WTC11 (cell line): ENCODE results near the gene SBF2. TPM values are rescaled to one million over a fixed set of nuclear protein-coding genes. Genes with fewer than 3 reads are reported as not detected.
"Not testable (repeated sequence)": the region's sequence is repeated elsewhere in the genome, so short reads cannot be mapped to it uniquely, and the experiment has no call there.

ENCODE experiments used
- ATAC-seq: fragments of 200-7000 bp; cut with Tn5 transposase; 2 replicates; pipeline ENCODE4 v1.10.0; 2021; ENCODE audit warnings: mild to moderate bottlenecking, moderate library complexity
- CTCF ChIA-PET: fragments of 300-600 bp; sonication (Branson Sonifier 250); formaldehyde crosslinking; loops from one replicate; lab custom pipeline; 2021; ENCODE audit warnings: antibody characterized with exemption; lab: Charles Lee
- POLR2A ChIA-PET: fragments of 350-600 bp; sonication (Branson Sonifier 250); formaldehyde crosslinking; loops from one replicate; lab custom pipeline; 2021; ENCODE audit warnings: antibody characterized with exemption; lab: Charles Lee
- DNase-seq: peaks from one replicate; pipeline ENCODE4 v3.0.0; 2021; ENCODE audit warnings: low spot score
- H3K27ac Mint-ChIP-seq: 2 replicates; pipeline ENCODE4 v1.8.0; 2021; ENCODE audit warnings: mixed read lengths
- H3K27me3 Mint-ChIP-seq: 2 replicates; pipeline ENCODE4 v1.8.0; 2021; ENCODE audit warnings: low read depth, mild to moderate bottlenecking, moderate library complexity, mixed read lengths
- H3K36me3 Mint-ChIP-seq: 2 replicates; pipeline ENCODE4 v1.8.0; 2021; ENCODE audit warnings: mixed read lengths
- H3K4me1 Mint-ChIP-seq: 2 replicates; pipeline ENCODE4 v1.8.0; 2022; ENCODE audit warnings: mixed read lengths
- H3K4me3 Mint-ChIP-seq: 2 replicates; pipeline ENCODE4 v1.8.0; 2021; ENCODE audit warnings: mild to moderate bottlenecking, moderate library complexity, mixed read lengths
- H3K9me3 Mint-ChIP-seq: 2 replicates; pipeline ENCODE4 v1.8.0; 2021; ENCODE audit warnings: mixed read lengths
- ETV6 ChIP-seq: sonication (generic); formaldehyde crosslinking; IDR thresholded peaks from 2 replicates; pipeline ENCODE4 v1.8.1; 2022; ENCODE audit warnings: mild to moderate bottlenecking, missing genetic modification reagents
- FOXK1 ChIP-seq: sonication (generic); formaldehyde crosslinking; IDR thresholded peaks from 2 replicates; pipeline ENCODE4 v1.8.0; 2022; ENCODE audit warnings: mild to moderate bottlenecking, moderate library complexity, missing genetic modification reagents
- FOXP1 ChIP-seq: sonication (generic); formaldehyde crosslinking; IDR thresholded peaks from 2 replicates; pipeline ENCODE4 v1.8.0; 2022; ENCODE audit warnings: missing genetic modification reagents, mild to moderate bottlenecking, moderate library complexity, borderline replicate concordance
- GTF2I ChIP-seq: fragments of 250-450 bp; sonication (Bioruptor Pico); conservative IDR thresholded peaks from 2 replicates; pipeline ENCODE4 v1.4.0; 2021; ENCODE audit warnings: mild to moderate bottlenecking
- JAZF1 ChIP-seq: fragments of 250-450 bp; sonication (Bioruptor Pico); IDR thresholded peaks from 2 replicates; pipeline ENCODE4 v1.9.0; 2021; ENCODE audit warnings: moderate library complexity, mild to moderate bottlenecking, inconsistent platforms
- NFATC4 ChIP-seq: fragments of 250-450 bp; sonication (Bioruptor Pico); IDR thresholded peaks from 2 replicates; pipeline ENCODE4 v1.9.0; 2021; ENCODE audit warnings: mild to moderate bottlenecking
- OVOL2 ChIP-seq: fragments of 250-450 bp; sonication (Bioruptor Pico); IDR thresholded peaks from 2 replicates; pipeline ENCODE4 v1.9.0; 2021; ENCODE audit warnings: mild to moderate bottlenecking, borderline replicate concordance
- PRRX2 ChIP-seq: fragments of 250-450 bp; sonication (Bioruptor Pico); IDR thresholded peaks from 2 replicates; pipeline ENCODE4 v1.8.0; 2021; ENCODE audit warnings: mild to moderate bottlenecking
- RORB ChIP-seq: fragments of 250-450 bp; sonication (Bioruptor Pico); IDR thresholded peaks from 2 replicates; pipeline ENCODE4 v1.9.0; 2021; ENCODE audit warnings: mild to moderate bottlenecking
- SMAD4 ChIP-seq: sonication (generic); formaldehyde crosslinking; IDR thresholded peaks from 2 replicates; pipeline ENCODE4 v1.8.0; 2022; ENCODE audit warnings: mild to moderate bottlenecking, missing genetic modification reagents
- ZMAT4 ChIP-seq: fragments of 250-450 bp; sonication (Bioruptor Pico); IDR thresholded peaks from 2 replicates; pipeline ENCODE4 v1.9.0; 2021; ENCODE audit warnings: mild to moderate bottlenecking
- ZNF138 ChIP-seq: sonication (generic); formaldehyde crosslinking; conservative IDR thresholded peaks from 2 replicates; pipeline ENCODE4 v1.8.1; 2022; ENCODE audit warnings: mild to moderate bottlenecking, moderate library complexity, missing genetic modification reagents
- ZNF219 ChIP-seq: sonication (generic); formaldehyde crosslinking; IDR thresholded peaks from 2 replicates; pipeline ENCODE4 v1.8.0; 2023; ENCODE audit warnings: missing genetic modification reagents, mild to moderate bottlenecking, borderline replicate concordance
- ZNF263 ChIP-seq: sonication (generic); formaldehyde crosslinking; IDR thresholded peaks from 2 replicates; pipeline ENCODE4 v1.8.1; 2022; ENCODE audit warnings: low read depth, mild to moderate bottlenecking, moderate library complexity, missing genetic modification reagents
- ZNF423 ChIP-seq: fragments of 250-450 bp; sonication (Bioruptor Pico); IDR thresholded peaks from 2 replicates; pipeline ENCODE4 v2.1.2; 2022; ENCODE audit warnings: mild to moderate bottlenecking, moderate library complexity
- ZNF671 ChIP-seq: fragments of 250-450 bp; sonication (Bioruptor Pico); IDR thresholded peaks from 2 replicates; pipeline ENCODE4 v1.8.0; 2021; ENCODE audit warnings: mild to moderate bottlenecking
- total RNA-seq: library from RNA; stranded (reverse); gene quantifications from 3 replicates; pipeline ENCODE4 v1.2.3, GENCODE V29; 2021
- TF ChIP-seq, protein P1 (sequence below): sonication (generic); formaldehyde crosslinking; IDR thresholded peaks from 2 replicates; pipeline ENCODE4 v1.8.1; 2022; ENCODE audit warnings: missing genetic modification reagents, borderline replicate concordance
- TF ChIP-seq, protein P2 (sequence below): sonication (generic); formaldehyde crosslinking; IDR thresholded peaks from 2 replicates; pipeline ENCODE4 v1.8.1; 2023; ENCODE audit warnings: mild to moderate bottlenecking, moderate library complexity, missing genetic modification reagents

Gene SBF2
- total RNA-seq, 1 experiment from 2014 or later = 47.6 TPM

GRCh38 chr11:10255388-10256125, 38.5 kb downstream of the SBF2 start:
- ATAC-seq (no peak), DNase-seq (no peak)
- no peak overlapping the region for H3K4me3 Mint-ChIP-seq
- POLR2A ChIA-PET = no interaction called here
- no peaks in the 10 kb centered on the region for H3K36me3 Mint-ChIP-seq
- CTCF ChIA-PET = interaction anchor here (0.7 to 1.5 kb wide), 3 partner anchors 51 to 179 kb away, joined by 3 to 4 read pairs (median 3); no protein-coding TSS in a partner anchor
- TF ChIP-seq OVOL2 (CRISPR knock-in tag) (no peak), ETV6 (CRISPR knock-in tag) (no peak), PRRX2 (CRISPR knock-in tag) (no peak), ZNF671 (CRISPR knock-in tag) (no peak), FOXK1 (no peak), ZNF138 (CRISPR knock-in tag) (no peak), JAZF1 (CRISPR knock-in tag) (no peak), ZNF423 (CRISPR knock-in tag) (no peak), GTF2I (CRISPR knock-in tag) (no peak), SMAD4 (CRISPR knock-in tag) (no peak), RORB (CRISPR knock-in tag) (no peak), NFATC4 (CRISPR knock-in tag) (no peak), ZNF219 (CRISPR knock-in tag) (no peak)
- TF ChIP-seq, protein P1, sequence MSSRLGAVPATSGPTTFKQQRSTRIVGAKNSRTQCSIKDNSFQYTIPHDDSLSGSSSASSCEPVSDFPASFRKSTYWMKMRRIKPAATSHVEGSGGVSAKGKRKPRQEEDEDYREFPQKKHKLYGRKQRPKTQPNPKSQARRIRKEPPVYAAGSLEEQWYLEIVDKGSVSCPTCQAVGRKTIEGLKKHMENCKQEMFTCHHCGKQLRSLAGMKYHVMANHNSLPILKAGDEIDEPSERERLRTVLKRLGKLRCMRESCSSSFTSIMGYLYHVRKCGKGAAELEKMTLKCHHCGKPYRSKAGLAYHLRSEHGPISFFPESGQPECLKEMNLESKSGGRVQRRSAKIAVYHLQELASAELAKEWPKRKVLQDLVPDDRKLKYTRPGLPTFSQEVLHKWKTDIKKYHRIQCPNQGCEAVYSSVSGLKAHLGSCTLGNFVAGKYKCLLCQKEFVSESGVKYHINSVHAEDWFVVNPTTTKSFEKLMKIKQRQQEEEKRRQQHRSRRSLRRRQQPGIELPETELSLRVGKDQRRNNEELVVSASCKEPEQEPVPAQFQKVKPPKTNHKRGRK = no peak
- TF ChIP-seq, protein P2, sequence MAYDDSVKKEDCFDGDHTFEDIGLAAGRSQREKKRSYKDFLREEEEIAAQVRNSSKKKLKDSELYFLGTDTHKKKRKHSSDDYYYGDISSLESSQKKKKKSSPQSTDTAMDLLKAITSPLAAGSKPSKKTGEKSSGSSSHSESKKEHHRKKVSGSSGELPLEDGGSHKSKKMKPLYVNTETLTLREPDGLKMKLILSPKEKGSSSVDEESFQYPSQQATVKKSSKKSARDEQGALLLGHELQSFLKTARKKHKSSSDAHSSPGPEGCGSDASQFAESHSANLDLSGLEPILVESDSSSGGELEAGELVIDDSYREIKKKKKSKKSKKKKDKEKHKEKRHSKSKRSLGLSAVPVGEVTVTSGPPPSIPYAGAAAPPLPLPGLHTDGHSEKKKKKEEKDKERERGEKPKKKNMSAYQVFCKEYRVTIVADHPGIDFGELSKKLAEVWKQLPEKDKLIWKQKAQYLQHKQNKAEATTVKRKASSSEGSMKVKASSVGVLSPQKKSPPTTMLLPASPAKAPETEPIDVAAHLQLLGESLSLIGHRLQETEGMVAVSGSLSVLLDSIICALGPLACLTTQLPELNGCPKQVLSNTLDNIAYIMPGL (CRISPR knock-in tag) = no peak
- H3K27ac Mint-ChIP-seq = no peak overlapping the region
- no peaks in the 10 kb centered on the region for H3K27me3 Mint-ChIP-seq
- 0 out of 2 replicates have a peak, but pooled peaks cover 4% of the 10 kb centered on the region for H3K9me3 Mint-ChIP-seq
- peaks cover 38% of the 10 kb centered on the region for H3K4me1 Mint-ChIP-seq

GRCh38 chr11:10249448-10250131, 44.4 kb downstream of the SBF2 start:
- ATAC-seq, H3K27me3 Mint-ChIP-seq, POLR2A ChIA-PET, H3K4me3 Mint-ChIP-seq, DNase-seq: not testable (repeated sequence)
- H3K27ac Mint-ChIP-seq = 0 out of 2 replicates have a peak overlapping the region, but pooled peaks have one; percentile 45
- H3K36me3 Mint-ChIP-seq = peaks cover 21% of the 10 kb centered on the region
- H3K9me3 Mint-ChIP-seq = peaks cover 23% of the 10 kb centered on the region
- CTCF ChIA-PET = interaction anchor here (1.4 kb wide), 1 partner anchor 57 kb away, joined by 4 read pairs; no protein-coding TSS in a partner anchor
- peaks cover 29% of the 10 kb centered on the region for H3K4me1 Mint-ChIP-seq

DNA sequence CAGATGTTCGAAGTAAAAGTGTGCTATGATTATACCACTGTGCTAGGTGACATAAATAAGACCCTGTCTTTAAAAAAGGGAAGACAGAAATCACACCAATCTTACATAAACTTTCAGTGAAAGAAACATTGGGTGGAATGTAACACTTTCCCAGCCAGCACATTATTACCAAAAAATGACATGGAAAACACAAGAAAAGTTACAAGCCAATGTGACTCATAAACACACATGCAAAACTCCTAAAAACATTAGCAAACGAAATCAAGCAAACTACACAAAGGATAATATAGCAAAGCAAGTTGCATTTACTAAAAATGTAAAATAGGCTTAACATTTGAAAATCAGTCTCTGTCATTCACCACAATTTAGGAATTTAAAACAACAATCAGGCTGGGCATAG, 47.0 kb downstream of the SBF2 start:
- no peak overlapping the region for H3K27ac Mint-ChIP-seq
- no peak for DNase-seq
- no peak for ATAC-seq
- H3K4me1 Mint-ChIP-seq = peaks cover 34% of the 10 kb centered on the region
- ChIA-PET POLR2A (no interaction called here), CTCF (no interaction called here)
- H3K36me3 Mint-ChIP-seq = peaks cover 21% of the 10 kb centered on the region
- H3K9me3 Mint-ChIP-seq = peaks cover 23% of the 10 kb centered on the region
- no peak for TF ChIP-seq ZMAT4 (CRISPR knock-in tag)
- TF ChIP-seq FOXP1 (CRISPR knock-in tag) = no peak
- no peak for TF ChIP-seq ZNF263
- TF ChIP-seq FOXK1 = no peak
- no peak for TF ChIP-seq SMAD4 (CRISPR knock-in tag)
- no peaks in the 10 kb centered on the region for H3K27me3 Mint-ChIP-seq
- H3K4me3 Mint-ChIP-seq = no peak overlapping the region
